Stimulated activated CD8-positive, alpha-beta memory T cell treated with anti-CD3 and anti-CD28 coated beads, Interleukin-15, amount 100 ng/mL, for 48 hours (primary cell): ENCODE measurements around the gene COL18A1.

Source experiments
- DNase-seq, 2 donors: peaks; one replicate each; pipeline ENCODE4 v3.0.0-alpha.2; 2020; ENCODE audit warnings: low read depth in 2 of 2

Gene COL18A1

GRCh38 chr21:45383111-45383614 lies 21.8 kb upstream of the COL18A1 start:
- no peak for DNase-seq

DNA sequence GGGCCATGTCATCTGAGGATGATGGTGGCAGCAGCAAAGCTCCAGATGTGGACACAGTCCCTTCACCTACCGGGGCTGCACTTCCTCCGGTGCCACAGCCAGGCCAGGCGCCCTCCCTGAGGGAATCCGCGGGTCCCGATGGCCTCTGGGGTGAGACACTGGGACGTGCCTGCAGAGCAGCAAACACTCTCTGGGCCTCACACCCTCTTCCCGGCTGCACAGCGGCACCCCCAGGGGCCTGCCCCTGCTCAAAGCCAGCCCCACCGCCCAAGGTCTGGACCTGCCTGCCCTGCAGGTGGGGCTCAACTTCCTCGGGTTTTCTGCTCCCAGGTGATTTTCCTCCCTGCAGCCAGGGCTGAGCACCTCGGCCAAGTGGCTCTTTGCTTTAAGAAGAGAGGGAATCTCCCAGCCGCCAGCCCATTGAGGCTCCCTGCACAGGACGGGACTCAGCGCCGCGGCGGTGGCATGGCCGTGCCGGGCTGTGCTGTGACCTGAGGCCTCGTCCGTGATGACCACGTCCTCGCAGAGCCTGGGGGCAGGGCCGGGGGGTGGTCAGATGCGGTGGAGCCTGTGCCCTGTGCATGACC lies 21.3 kb upstream of the COL18A1 start:
- no peak for DNase-seq

DNA sequence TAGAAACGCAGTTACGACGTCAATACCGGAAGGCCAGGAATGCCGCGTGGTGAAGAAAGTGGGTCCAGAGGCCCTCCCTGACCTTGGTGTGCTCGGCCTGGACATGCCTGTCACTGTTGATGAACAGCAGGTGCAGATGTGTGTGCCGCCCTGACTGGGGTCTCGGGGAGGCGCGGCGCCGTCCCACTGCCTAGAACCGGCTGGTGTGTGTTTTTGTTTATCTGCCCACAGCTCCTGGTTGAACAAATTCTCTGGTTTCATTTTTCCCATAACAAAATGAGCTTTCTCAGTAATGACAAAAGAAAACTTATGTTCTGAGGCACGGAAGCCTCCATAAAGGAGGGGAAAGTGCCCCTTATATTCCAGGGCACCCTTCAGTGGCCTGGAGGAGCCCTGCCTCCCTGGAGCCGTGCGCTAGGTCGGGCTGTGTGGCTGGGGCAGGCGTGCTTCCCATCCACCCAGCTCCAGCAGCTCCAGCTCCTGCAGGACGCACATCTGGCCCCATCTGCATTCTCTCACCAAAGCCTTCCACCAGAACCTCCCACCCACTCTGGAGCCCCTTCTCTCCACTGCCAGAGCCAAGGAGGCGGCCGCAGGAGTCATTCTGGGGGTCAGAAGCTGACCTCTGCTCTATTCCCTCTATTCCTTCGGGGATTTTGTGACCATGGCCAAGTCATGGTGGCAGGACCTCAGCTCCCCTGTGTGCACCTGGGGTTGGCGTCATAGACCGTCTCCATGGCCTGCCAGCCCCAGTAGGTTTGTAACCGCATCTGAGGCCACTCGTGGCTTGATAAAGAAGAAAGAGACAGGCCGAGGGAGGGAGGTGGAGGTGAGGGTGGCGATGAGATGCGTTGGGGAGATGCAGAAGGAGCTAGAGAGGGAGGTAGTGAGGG lies 20.1 kb upstream of the COL18A1 start:
- DNase-seq = no peak

DNA sequence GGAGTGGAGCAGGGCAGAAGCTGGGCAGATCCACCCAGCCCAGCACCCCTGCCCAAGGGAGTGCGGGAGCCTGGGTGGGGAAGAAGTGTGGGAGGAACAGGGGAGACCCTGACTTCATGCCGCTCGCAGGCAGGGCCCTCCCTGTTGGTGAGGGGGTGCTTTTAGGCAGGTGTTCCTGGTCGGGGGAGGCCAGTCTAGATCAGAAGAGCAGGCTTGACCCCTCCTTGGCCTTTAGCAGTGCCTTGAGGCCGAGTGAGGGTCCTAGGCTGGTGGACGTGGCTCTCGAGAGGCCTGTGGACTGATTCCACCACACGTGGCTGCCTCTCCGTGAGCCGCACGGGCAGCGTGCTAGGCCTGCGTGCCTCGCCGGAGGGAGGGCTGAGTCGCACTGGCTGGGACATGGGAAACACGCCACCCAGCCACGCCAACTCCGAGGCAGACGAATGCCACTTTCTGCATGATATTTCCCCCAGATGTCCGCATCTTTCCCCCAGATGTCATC lies 19.4 kb upstream of the COL18A1 start:
- DNase-seq = no peak

- no peak for DNase-seq
Observed at GRCh38 chr21:45386336-45386727, 18.6 kb upstream of the COL18A1 start.

DNA sequence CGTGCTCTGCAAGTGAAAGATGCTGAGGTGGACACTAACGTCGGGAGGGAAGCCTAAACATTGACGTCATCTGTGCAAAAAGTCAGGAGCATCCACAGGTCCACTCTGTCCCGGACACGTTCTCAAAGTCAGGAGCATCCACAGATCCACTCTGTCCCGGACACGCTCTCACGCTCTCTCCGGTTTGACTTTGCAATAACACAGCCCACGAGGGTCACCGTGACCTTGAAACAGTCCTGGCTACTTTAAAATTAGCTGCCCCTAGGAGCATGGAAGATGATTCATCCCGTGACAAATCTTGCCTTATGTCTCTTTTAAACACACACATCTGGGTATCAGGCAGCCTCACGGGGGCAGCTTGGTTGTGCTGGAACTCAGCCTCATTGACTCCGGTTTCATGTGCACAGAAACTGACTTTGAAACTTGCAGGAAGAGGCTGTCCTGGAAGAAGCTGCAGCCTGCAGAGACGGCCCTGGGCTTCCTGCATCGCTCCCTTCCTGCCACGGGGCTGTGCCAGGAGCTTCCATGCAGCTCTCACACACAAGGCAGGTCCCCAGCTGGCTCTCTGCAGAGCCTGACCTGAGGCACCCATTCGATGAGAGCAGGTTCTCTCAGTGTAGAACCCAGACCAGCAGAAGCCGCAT lies 18.1 kb upstream of the COL18A1 start:
- no peak for DNase-seq

- DNase-seq = no peak
Observed at GRCh38 chr21:45387506-45387905, 17.5 kb upstream of the COL18A1 start.

DNA sequence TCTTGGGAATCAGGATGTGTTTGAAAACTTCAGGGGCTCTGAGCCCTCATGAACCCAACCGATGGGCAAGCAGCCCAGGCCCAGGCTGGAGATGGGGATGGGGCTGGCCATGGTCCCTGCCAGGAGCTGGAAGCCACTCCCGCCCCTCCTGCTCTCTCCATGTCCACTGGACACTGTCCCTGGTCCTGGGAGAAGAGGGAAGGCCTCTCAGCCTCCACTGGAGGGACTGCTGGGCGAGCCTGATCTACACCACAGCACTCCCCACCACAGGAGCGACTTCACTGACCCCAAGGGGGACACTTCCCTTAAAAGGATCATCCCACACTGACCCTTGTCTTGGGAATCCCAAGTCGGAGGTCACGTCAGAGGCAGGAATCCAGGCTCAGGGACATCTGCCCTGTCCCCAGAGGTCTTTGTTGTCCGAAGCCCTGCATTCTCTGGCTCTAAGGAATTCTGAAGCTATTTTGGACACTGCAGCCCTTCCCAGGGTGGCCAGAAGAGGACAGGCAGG lies 16.9 kb upstream of the COL18A1 start:
- DNase-seq = no peak

- DNase-seq = no peak
Observed at GRCh38 chr21:45388611-45389296, 16.2 kb upstream of the COL18A1 start.

GRCh38 chr21:45390121-45390751 lies 14.7 kb upstream of the COL18A1 start:
- no peak for DNase-seq

GRCh38 chr21:45390831-45391742 lies 13.9 kb upstream of the COL18A1 start:
- DNase-seq = no peak

- no peak for DNase-seq
Observed at GRCh38 chr21:45391743-45392572, 13.0 kb upstream of the COL18A1 start.

DNA sequence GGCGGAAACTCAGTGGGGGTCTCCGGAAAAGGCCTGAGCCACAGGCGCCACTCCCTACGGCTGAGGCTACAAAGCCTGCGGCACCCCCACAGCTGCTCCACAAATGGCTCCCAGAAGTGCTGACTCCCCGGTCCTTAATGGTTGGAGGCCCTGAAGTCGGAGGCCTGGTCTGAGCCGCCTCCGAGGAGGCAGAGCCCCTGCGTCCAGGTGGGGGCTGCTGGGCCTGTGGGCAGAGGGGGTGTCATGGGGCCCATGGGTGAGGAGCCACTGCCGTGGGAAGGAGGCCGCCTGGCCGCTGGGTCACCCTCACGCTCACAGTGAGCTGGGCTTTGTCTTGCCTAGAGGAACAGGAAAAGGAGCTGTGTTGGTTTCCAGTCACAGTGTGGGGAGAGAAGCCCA lies 12.4 kb upstream of the COL18A1 start:
- DNase-seq = no peak

- DNase-seq = no peak
Observed at GRCh38 chr21:45393021-45393420, 11.9 kb upstream of the COL18A1 start.

DNA sequence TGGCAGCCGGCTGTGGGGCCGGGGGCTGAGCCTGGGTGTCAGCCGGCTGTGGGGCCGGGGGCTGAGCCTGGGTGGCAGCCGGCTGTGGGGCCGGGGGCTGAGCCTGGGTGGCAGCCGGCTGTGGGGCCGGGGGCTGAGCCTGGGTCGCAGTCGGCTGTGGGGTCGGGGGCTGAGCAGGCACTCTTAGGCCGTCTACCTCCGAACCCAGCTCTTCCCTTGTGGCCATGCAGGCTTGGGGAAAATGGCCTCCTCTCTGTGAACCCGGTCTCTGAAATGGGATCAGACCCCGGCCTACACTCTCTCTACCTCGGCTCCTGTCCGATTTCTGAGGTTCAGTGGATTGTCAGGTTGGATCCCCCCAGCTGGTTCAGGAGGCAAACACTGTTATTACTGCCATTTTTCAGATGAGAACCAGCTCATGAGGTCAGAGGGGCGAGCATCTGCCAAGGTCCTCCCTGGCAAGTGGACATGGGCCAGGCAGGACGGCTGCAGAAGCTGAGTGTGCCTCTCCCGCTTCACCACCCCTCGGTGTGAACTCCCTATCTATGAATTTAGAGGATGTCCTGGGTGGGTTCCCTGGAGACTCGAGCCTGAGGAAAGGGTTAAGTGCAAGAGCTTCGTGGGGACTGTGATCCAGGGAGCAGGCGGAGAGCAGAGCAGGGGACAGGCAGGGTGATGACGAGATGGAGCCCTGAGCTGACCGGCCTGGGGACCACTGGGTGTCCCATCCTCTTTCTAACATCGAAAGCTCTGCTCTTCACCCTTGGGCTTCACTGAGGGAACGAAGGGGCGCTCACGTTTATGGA lies 10.9 kb upstream of the COL18A1 start:
- DNase-seq = no peak

DNA sequence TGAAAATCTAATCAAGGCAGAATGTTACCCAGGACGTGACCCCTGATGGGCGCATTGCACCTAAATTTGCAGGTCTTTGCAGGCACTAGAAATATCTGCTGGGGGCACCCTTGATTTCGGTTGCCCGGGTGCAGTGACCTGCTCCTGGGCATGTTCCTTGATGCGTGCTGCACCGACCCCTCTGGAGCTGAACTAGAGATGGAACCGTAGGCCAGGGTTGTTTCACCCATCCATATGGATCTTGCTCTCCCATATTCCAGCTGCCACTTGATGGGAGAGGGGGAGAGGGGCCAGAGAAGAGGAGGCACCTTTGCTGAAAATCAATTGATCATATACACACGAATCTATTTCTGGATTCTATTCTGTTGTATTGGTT lies 8.4 kb upstream of the COL18A1 start:
- no peak for DNase-seq

DNA sequence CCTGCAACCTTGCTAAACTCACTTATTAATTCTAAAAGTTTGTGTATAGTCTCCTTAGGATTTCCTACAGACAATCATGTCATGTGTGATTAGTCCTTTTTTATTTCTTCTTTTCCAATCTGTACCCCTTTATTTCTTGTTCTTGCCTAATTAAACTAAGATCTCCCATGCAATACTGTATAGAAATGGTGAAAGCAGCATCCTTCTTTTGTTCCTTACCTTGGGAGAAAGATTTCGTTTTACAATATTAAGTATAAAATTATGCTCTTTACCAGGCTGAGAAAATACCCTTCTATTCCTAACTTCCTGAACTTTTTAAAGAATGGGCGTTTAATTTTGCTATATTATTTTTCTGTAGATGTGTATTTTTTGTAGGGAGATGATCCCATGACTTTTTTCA lies 7.6 kb upstream of the COL18A1 start:
- DNase-seq = no peak

GRCh38 chr21:45401054-45401518 lies 3.9 kb upstream of the COL18A1 start:
- no peak for DNase-seq
